Islet of Langerhans (tissue), 1 donor: ENCODE measurements around the gene GRIK1.

Source experiments
- FAIRE-seq: peaks from one replicate; lab custom pipeline; 2011; peaks lifted over from hg19 to GRCh38; lab: Jason Lieb, UNC

Gene GRIK1

GRCh38 chr21:29718081-29718815 lies 221.5 kb downstream of the GRIK1 start:
- no peak for FAIRE-seq

GRCh38 chr21:29717659-29718058 lies 222.1 kb downstream of the GRIK1 start:
- FAIRE-seq: no peak

- FAIRE-seq: no peak
These were observed 223.0 kb downstream of the GRIK1 start for GRCh38 chr21:29716753-29717152.

- no peak for FAIRE-seq
These were observed 224.7 kb downstream of the GRIK1 start for GRCh38 chr21:29715089-29715488.

GRCh38 chr21:29712818-29713217 lies 227.0 kb downstream of the GRIK1 start:
- FAIRE-seq: no peak

GRCh38 chr21:29711236-29711635 lies 228.6 kb downstream of the GRIK1 start:
- FAIRE-seq: no peak

GRCh38 chr21:29710498-29710897 lies 229.3 kb downstream of the GRIK1 start:
- FAIRE-seq: no peak

GRCh38 chr21:29708401-29708800 lies 231.4 kb downstream of the GRIK1 start:
- FAIRE-seq: no peak

- FAIRE-seq: no peak
These were observed 235.1 kb downstream of the GRIK1 start for GRCh38 chr21:29704719-29705118.

- no peak for FAIRE-seq
These were observed 238.1 kb downstream of the GRIK1 start for GRCh38 chr21:29701676-29702075.

- no peak for FAIRE-seq
These were observed 242.1 kb downstream of the GRIK1 start for GRCh38 chr21:29697555-29698193.

GRCh38 chr21:29696937-29697336 lies 242.9 kb downstream of the GRIK1 start:
- FAIRE-seq: no peak

GRCh38 chr21:29691616-29692491 lies 247.9 kb downstream of the GRIK1 start:
- no peak for FAIRE-seq

GRCh38 chr21:29689753-29690152 lies 250.0 kb downstream of the GRIK1 start:
- FAIRE-seq: no peak

GRCh38 chr21:29684106-29684505 lies 255.7 kb downstream of the GRIK1 start:
- no peak for FAIRE-seq

- FAIRE-seq: no peak
These were observed 257.0 kb downstream of the GRIK1 start for GRCh38 chr21:29682800-29683199.

GRCh38 chr21:29680273-29680672 lies 259.5 kb downstream of the GRIK1 start:
- FAIRE-seq: no peak

GRCh38 chr21:29678626-29679025 lies 261.2 kb downstream of the GRIK1 start:
- no peak for FAIRE-seq

GRCh38 chr21:29677326-29677725 lies 262.5 kb downstream of the GRIK1 start:
- no peak for FAIRE-seq

- FAIRE-seq: no peak
These were observed 263.4 kb downstream of the GRIK1 start for GRCh38 chr21:29676395-29676794.

- FAIRE-seq: no peak
These were observed 264.3 kb downstream of the GRIK1 start for GRCh38 chr21:29675451-29675850.

GRCh38 chr21:29674343-29674742 lies 265.5 kb downstream of the GRIK1 start:
- no peak for FAIRE-seq

GRCh38 chr21:29673096-29673610 lies 266.6 kb downstream of the GRIK1 start:
- FAIRE-seq: no peak
